ENCODE data around the gene HINFP. TPM values are rescaled to one million over a fixed set of nuclear protein-coding genes. Genes with fewer than 3 reads are reported as not detected.
A peak's percentile ranks its signal among the peaks of the same experiment; 100 is the strongest.

The HINFP gene
- total RNA-seq, 1 donor from 2014 or later: 22.1 TPM

DNA sequence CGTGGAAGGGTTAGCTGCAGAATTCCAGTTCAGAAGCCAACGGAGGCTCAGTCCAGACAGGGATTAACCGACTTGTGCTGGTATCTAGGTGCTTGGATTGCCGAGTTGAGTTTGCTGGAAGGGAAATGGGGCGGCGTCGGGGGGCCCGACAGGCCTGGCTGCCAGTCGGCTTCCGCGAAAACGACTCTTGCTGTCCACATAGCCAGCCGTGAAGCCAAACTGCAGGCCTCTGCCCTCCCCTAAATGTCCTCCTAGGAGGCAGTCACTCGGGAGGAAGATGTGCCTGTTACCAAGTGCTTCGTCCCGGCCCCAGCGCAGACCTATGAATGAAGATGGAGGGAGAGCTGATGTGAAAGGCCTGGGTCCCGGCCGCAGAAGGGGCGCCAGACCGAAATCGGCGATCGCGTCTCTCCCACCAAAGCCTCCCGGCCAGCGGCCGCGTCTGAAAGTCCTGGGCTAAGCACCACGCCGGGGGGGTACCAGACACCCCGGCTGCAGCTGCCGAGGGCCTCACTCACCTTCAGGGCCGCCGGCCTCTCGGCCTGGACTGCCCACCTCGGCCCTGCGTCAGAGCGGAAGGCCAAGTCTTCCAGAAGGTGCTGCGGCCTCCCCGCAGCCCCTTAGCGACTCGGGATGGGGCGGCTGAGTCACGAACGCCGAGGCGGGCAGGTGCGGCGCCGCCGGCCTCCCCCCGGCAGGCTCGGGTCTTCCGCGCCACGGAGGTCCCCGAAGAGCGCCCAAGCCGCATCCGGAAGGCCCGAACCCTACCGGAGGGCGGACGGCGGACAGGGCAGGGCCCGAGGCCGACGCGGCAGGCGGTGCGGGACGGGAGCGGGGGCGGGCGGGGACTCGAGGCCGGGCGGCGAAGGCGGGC, 27.2 kb upstream of the HINFP start:
- no peaks in the 10 kb centered on the region for H3K9me3 ChIP-seq
- H3K27me3 ChIP-seq: no peaks in the 10 kb centered on the region
- peak overlapping the region; percentile 95 for H3K27ac ChIP-seq
- intact Hi-C loops (cut with DNase I): loop anchor here (10.0 kb wide), 1 partner anchor 111 kb away; the partner anchor contains the start of gene CBL
- DNase-seq (ENCODE audit: extremely low spot score in 2 of 2): no peak
- peak in 1 of 2 donors; percentile 25 for TF ChIP-seq POLR2AphosphoS5 (IDR thresholded peaks at IDR 0.05; ENCODE audit: insufficient read depth in 1 of 2, low read depth in 1 of 2)
- TF ChIP-seq, protein P1, sequence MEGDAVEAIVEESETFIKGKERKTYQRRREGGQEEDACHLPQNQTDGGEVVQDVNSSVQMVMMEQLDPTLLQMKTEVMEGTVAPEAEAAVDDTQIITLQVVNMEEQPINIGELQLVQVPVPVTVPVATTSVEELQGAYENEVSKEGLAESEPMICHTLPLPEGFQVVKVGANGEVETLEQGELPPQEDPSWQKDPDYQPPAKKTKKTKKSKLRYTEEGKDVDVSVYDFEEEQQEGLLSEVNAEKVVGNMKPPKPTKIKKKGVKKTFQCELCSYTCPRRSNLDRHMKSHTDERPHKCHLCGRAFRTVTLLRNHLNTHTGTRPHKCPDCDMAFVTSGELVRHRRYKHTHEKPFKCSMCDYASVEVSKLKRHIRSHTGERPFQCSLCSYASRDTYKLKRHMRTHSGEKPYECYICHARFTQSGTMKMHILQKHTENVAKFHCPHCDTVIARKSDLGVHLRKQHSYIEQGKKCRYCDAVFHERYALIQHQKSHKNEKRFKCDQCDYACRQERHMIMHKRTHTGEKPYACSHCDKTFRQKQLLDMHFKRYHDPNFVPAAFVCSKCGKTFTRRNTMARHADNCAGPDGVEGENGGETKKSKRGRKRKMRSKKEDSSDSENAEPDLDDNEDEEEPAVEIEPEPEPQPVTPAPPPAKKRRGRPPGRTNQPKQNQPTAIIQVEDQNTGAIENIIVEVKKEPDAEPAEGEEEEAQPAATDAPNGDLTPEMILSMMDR (IDR thresholded peaks at IDR 0.05): no peak
- peaks cover 29% of the 10 kb centered on the region for H3K4me1 ChIP-seq
- peak overlapping the region; percentile 59 to 92 for H3K4me3 ChIP-seq
- H3K36me3 ChIP-seq: peaks cover 0 to 21% of the 10 kb centered on the region in 2 donors

DNA sequence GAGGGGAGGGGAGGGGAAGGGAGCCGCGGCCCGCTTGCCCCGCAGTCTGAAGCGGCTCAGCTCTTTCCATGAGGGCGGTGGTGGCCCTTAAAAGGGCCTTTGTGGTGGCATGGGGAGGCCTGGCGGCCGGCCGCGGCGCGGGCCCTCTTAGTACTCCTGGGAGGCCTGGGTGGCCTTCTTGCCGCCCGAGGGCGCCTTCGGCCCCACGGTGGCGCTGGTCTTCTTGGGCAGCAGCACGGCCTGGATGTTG, 26.6 kb upstream of the HINFP start:
- Histone ChIP-seq H3K27ac (peak overlapping the region; percentile 95), H3K27me3 (no peaks in the 10 kb centered on the region), H3K9me3 (no peaks in the 10 kb centered on the region), H3K4me1 (peaks cover 29% of the 10 kb centered on the region), H3K36me3 (peaks cover 0 to 21% of the 10 kb centered on the region in 2 donors), H3K4me3 (peak overlapping the region; percentile 59 to 92)
- DNase-seq (ENCODE audit: extremely low spot score in 2 of 2): no peak
- TF ChIP-seq, protein P1 (IDR thresholded peaks at IDR 0.05): peak in 1 of 3 experiments; percentile 74
- TF ChIP-seq POLR2A (IDR thresholded peaks at IDR 0.05) (no peak), POLR2AphosphoS5 (IDR thresholded peaks at IDR 0.05; ENCODE audit: insufficient read depth in 1 of 2, low read depth in 1 of 2) (no peak)
- intact Hi-C loops (cut with DNase I): loop anchor here (10.0 kb wide), 1 partner anchor 110 kb away; the partner anchor contains the start of gene CBL

DNA sequence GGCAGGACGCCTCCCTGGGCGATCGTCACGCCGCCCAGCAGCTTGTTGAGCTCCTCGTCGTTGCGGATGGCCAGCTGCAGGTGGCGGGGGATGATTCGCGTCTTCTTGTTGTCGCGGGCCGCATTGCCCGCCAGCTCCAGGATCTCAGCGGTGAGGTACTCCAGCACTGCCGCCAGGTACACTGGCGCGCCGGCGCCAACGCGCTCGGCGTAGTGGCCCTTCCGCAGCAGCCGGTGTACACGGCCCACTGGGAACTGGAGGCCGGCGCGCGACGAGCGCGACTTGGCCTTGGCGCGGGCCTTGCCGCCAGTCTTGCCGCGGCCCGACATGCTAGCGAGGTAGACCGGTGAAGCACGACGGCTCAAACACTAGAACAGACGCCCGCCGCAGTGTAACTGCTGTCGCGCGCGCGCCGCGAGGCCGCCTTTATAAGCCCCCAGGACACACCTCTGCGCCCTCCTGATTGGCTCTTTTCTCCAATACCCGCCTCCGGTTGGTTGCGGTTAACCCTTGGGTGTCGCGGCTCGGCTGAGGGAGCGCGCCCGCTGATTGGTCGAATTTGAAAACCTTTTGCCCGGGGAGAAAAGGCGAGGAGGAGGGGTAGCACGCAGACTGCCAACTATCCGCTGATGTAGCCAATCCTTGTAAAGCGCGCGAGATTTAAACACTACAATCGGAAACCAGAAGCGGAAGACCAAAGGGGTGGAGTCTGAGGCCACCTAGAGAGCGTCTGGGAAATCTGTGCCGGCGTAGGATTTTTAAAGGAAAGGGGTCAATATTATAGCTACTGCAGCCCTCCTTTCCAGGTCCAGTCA, 26.1 kb upstream of the HINFP start:
- H3K27ac ChIP-seq: peak overlapping the region; percentile 95
- no peaks in the 10 kb centered on the region for H3K9me3 ChIP-seq
- peaks cover 0 to 21% of the 10 kb centered on the region in 2 donors for H3K36me3 ChIP-seq
- H3K4me3 ChIP-seq: peak overlapping the region; percentile 59 to 92
- H3K27me3 ChIP-seq: no peaks in the 10 kb centered on the region
- peak; percentile 99 to 100 for DNase-seq (ENCODE audit: extremely low spot score in 2 of 2)
- peaks cover 34% of the 10 kb centered on the region for H3K4me1 ChIP-seq
- intact Hi-C loops (cut with DNase I): loop anchor here (10.0 kb wide), 1 partner anchor 110 kb away; the partner anchor contains the start of gene CBL
- TF ChIP-seq POLR2AphosphoS5 (IDR thresholded peaks at IDR 0.05; ENCODE audit: insufficient read depth in 1 of 2, low read depth in 1 of 2) (peak; percentile 96 to 100), POLR2A (IDR thresholded peaks at IDR 0.05) (peak in 1 of 2 donors; percentile 99)
- TF ChIP-seq, protein P1 (IDR thresholded peaks at IDR 0.05): peak in 1 of 3 experiments; percentile 13

DNA sequence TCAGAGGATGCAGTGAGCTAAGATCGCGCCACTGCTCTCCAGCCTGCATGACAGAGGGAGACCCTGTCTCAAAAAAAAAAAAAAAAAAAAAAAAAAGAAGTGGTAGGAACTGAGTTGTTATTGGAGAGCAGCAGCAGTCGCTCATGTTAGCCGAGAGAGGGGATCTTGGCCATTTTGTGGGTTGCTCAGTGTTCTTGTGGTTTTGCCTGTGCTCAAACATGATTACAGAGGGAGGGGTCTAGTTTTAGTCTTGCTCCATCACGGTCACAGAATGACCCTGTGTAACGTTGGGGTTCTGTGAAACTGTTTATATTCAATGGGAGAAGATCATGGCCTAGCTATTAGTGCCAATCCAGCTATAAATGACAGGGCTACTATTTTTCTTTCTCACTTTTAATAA, 21.7 kb upstream of the HINFP start:
- Histone ChIP-seq H3K4me3 (no peak overlapping the region), H3K27ac (no peak overlapping the region), H3K36me3 (peaks cover 0 to 21% of the 10 kb centered on the region in 2 donors), H3K4me1 (peaks cover 39% of the 10 kb centered on the region), H3K27me3 (no peaks in the 10 kb centered on the region), H3K9me3 (no peaks in the 10 kb centered on the region)
- intact Hi-C loops (cut with DNase I): loop anchor here (10.0 kb wide), 2 partner anchors 105 to 235 kb away; partner anchors contain the start of genes CBL and RNF26
- TF ChIP-seq, protein P1 (IDR thresholded peaks at IDR 0.05): no peak
- TF ChIP-seq POLR2AphosphoS5 (IDR thresholded peaks at IDR 0.05; ENCODE audit: insufficient read depth in 1 of 2, low read depth in 1 of 2): no peak
- no peak for TF ChIP-seq POLR2A (IDR thresholded peaks at IDR 0.05)
- DNase-seq (ENCODE audit: extremely low spot score in 2 of 2): no peak
